GM23338 (cell line): ENCODE data around the gene PLIN4.

ENCODE experiments used
- CTCF ChIP-seq, 2 experiments: fragments of 200-600 bp in 1 of 2; sonication (generic) in 1 of 2; conservative IDR thresholded peaks; 2 replicates each; pipeline versions ENCODE4 v1.5.1 to v1.6.1; 2016 to 2017; ENCODE audit warnings: antibody characterized with exemption in 2 of 2, low read depth in 2 of 2, mild to moderate bottlenecking in 2 of 2, moderate library complexity in 1 of 2
- POLR2AphosphoS5 ChIP-seq: IDR thresholded peaks from 2 replicates; pipeline ENCODE4 v1.6.1; 2016; ENCODE audit warnings: antibody characterized with exemption, low read depth

- TF ChIP-seq POLR2AphosphoS5 = no peak
- no peak for TF ChIP-seq CTCF (conservative IDR thresholded peaks at IDR 0.05; ENCODE audit: low read depth in 2 of 2)
These were observed 45.1 kb downstream of the PLIN4 start for GRCh38 chr19:4473011-4473762.
